ENCODE results near the gene SIGLEC10. TPM values are rescaled to one million over a fixed set of nuclear protein-coding genes. Genes with fewer than 3 reads are reported as not detected.

SIGLEC10 gene
- total RNA-seq, 3 donors from 2014 or later (not counting 1 experiment from before 2014, with no cell fraction given), result 1.7 to 28.9 (median 6.6) TPM

DNA sequence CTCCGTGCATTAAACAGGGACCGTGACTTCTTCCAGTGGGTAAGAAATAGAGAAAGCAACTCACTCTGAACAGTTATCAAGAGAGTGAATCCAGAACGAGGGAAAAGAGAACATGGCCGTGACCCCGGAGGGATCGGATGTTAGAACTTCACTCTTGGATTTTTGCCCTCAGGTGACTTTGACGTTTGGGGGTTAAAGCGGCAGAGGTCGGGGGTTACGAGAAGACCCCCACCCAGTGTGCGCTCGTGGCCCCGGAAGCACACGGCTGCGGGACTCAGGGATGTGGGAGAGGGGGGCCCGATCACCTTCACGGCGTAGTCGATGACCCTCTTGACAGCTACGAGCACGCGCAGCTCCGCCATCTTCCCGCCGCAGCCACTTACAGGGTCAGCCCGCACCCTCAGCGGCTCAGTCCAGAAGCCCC, 51.5 kb downstream of the SIGLEC10 start, which contains the start of gene ETFB:
Gene ETFB, minus strand, starts transcription at position 424 of the 424 bp plus-strand sequence. Its CDS starts 62 bp downstream, at position 362.
- Histone ChIP-seq H3K27me3 (ENCODE audit: control insufficient read depth, insufficient read depth, low read length) (no peaks in the 10 kb centered on the region), H3K27ac (ENCODE audit: low read length) (peak within 1 kb of the TSS; percentile 88), H3K4me3 (ENCODE audit: low read length) (peak within 1 kb of the TSS; percentile 95), H3K4me1 (ENCODE audit: control insufficient read depth, insufficient read depth, low read length) (peaks cover 71% of the 10 kb centered on the region), H3K36me3 (ENCODE audit: control insufficient read depth, insufficient read depth, low read length) (peaks cover 2% of the 10 kb centered on the region), H3K9me3 (ENCODE audit: control insufficient read depth, insufficient read depth, low read length) (no peaks in the 10 kb centered on the region)
- Mint-ChIP-seq H3K36me3 (peaks cover 12% of the 10 kb centered on the region), H3K27me3 (ENCODE audit: low read depth in 2 of 2) (no peaks in the 10 kb centered on the region), H3K4me3 (peak within 1 kb of the TSS; percentile 98), H3K27ac (peak within 1 kb of the TSS; percentile 88 to 94), H3K9me3 (no peaks in the 10 kb centered on the region), H3K4me1 (peaks cover 48 to 82% of the 10 kb centered on the region in 2 donors)
- WGBS (ENCODE audit: insufficient coverage), result under 1% methylated on average over 27 of the region's 27 CpGs
- DNase-seq (no peak), ATAC-seq (no peak)
- TF ChIP-seq, protein P1, sequence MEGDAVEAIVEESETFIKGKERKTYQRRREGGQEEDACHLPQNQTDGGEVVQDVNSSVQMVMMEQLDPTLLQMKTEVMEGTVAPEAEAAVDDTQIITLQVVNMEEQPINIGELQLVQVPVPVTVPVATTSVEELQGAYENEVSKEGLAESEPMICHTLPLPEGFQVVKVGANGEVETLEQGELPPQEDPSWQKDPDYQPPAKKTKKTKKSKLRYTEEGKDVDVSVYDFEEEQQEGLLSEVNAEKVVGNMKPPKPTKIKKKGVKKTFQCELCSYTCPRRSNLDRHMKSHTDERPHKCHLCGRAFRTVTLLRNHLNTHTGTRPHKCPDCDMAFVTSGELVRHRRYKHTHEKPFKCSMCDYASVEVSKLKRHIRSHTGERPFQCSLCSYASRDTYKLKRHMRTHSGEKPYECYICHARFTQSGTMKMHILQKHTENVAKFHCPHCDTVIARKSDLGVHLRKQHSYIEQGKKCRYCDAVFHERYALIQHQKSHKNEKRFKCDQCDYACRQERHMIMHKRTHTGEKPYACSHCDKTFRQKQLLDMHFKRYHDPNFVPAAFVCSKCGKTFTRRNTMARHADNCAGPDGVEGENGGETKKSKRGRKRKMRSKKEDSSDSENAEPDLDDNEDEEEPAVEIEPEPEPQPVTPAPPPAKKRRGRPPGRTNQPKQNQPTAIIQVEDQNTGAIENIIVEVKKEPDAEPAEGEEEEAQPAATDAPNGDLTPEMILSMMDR (IDR thresholded peaks at IDR 0.05), result no peak
- intact Hi-C loops (cut with micrococcal nuclease), result loop anchor here (2.0 to 5.0 kb wide), 2 partner anchors 27 to 234 kb away; no protein-coding TSS in a partner anchor

DNA sequence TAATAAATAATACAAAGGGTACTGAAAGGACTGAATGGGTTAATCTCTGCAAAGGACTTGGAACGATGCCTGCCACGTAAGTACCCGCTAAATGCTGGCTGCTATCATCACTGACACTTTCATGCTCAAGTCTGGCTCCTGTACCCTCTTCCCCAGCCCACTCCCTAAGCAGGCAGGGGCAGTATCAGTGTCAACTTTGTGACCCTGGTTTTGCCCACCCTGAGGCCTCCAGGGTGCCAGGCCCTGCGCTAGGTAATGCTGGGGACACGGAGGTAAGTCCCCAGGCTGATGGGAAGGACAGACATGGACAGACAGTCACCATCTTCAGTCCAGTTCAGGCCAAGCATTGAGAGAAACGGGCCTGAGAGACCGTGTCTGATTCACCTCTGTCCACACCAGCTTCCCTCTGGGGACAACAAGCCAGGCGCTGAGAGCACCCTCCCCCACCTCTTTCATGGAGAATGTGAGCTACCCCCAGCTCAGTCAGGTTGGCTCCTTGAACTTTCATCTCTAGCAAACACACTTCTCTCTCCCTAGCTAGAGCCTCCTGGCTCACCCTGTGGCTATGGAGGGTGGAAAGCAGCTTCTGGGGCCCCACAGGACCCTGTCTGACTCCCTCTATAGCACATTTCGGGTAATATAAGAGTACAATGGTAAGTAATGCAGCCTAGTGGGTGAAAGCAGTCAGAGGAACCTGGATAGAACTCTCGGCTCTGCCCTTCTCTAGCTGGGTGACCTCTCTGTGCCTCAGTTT, 52.1 kb downstream of the SIGLEC10 start:
- intact Hi-C loops (cut with micrococcal nuclease), result loop anchor here (5.0 kb wide), 1 partner anchor 233 kb away; no protein-coding TSS in a partner anchor
- Histone ChIP-seq H3K9me3 (ENCODE audit: control insufficient read depth, insufficient read depth, low read length) (no peaks in the 10 kb centered on the region), H3K36me3 (ENCODE audit: control insufficient read depth, insufficient read depth, low read length) (no peaks in the 10 kb centered on the region), H3K4me3 (ENCODE audit: low read length) (peak overlapping the region; percentile 95), H3K27ac (ENCODE audit: low read length) (peak overlapping the region; percentile 88), H3K4me1 (ENCODE audit: control insufficient read depth, insufficient read depth, low read length) (peaks cover 65% of the 10 kb centered on the region), H3K27me3 (ENCODE audit: control insufficient read depth, insufficient read depth, low read length) (no peaks in the 10 kb centered on the region)
- Mint-ChIP-seq H3K27me3 (ENCODE audit: low read depth in 2 of 2) (no peaks in the 10 kb centered on the region), H3K4me1 (peaks cover 42 to 76% of the 10 kb centered on the region in 2 donors), H3K36me3 (peaks cover 6% of the 10 kb centered on the region), H3K9me3 (no peaks in the 10 kb centered on the region), H3K4me3 (peak overlapping the region; percentile 98), H3K27ac (peak overlapping the region; percentile 88 to 94)
- ATAC-seq (no peak), DNase-seq (peak in 1 of 2 donors; percentile 60)
- 48% methylated on average over 10 of the region's 10 CpGs for WGBS (ENCODE audit: insufficient coverage)
- TF ChIP-seq, protein P1 (IDR thresholded peaks at IDR 0.05), result no peak

DNA sequence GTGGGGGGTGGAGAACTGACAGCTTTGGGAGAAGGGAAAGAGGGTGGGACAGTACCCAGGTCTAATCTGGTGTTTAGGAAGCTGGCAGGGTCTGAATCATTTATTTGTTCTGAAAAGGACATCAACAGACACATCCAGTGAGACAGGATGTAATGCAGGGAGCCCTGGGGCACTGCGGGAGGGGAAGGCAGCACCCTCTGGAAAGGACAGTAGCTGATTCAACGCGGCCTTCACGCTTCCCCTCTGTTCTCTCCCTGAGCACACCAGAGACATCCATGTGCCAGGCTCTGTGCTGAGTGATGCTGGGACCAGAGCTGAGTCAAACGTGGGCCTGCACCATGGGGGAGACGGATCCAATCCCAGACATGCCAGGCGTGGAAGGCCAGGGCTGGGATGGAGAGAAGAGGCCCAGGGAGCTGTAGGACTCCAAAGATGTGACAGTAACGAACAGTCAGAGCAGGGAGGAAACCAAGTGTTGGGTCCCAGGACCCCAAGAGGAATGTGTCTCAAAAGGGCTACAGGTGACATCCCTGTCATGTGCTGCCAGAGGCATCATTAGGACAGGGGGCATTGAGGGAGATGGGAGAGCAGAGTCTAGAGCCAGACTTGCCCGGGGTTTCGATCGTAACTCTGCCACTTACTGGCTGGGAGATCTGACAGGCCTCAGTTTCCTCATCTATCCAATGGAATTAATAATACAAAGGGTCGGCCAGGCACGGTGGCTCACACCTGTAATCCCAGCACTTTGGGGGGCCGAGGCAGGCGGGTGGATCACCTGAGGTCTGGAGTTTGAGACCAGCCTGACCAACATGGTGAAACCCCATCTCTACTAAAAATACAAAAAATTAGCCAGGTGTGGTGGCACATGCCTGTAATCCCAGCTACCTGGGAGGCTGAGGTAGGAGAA, 53.0 kb downstream of the SIGLEC10 start:
- H3K27ac ChIP-seq (ENCODE audit: low read length), result no peak overlapping the region
- intact Hi-C loops (cut with micrococcal nuclease), result loop anchor here (5.0 kb wide), 1 partner anchor 232 kb away; no protein-coding TSS in a partner anchor
- H3K4me3 Mint-ChIP-seq, result peak overlapping the region; percentile 70
- no peaks in the 10 kb centered on the region for H3K36me3 Mint-ChIP-seq
- no peaks in the 10 kb centered on the region for H3K27me3 Mint-ChIP-seq (ENCODE audit: low read depth in 2 of 2)
- ATAC-seq (no peak), DNase-seq (no peak)
- H3K9me3 Mint-ChIP-seq, result no peaks in the 10 kb centered on the region
- H3K27me3 ChIP-seq (ENCODE audit: control insufficient read depth, insufficient read depth, low read length), result no peaks in the 10 kb centered on the region
- H3K4me3 ChIP-seq (ENCODE audit: low read length), result no peak overlapping the region
- H3K9me3 ChIP-seq (ENCODE audit: control insufficient read depth, insufficient read depth, low read length), result no peaks in the 10 kb centered on the region
- peak overlapping the region; percentile 48 to 70 for H3K27ac Mint-ChIP-seq
- H3K36me3 ChIP-seq (ENCODE audit: control insufficient read depth, insufficient read depth, low read length), result no peaks in the 10 kb centered on the region
- TF ChIP-seq, protein P1 (IDR thresholded peaks at IDR 0.05), result no peak
- WGBS (ENCODE audit: insufficient coverage), result 96% methylated on average over 15 of the region's 15 CpGs
- peaks cover 37 to 70% of the 10 kb centered on the region in 2 donors for H3K4me1 Mint-ChIP-seq
- H3K4me1 ChIP-seq (ENCODE audit: control insufficient read depth, insufficient read depth, low read length), result peaks cover 59% of the 10 kb centered on the region
